ENCODE results near the gene SPP2. TPM values are rescaled to one million over a fixed set of nuclear protein-coding genes. Genes with fewer than 3 reads are reported as not detected.

SPP2 gene
- total RNA-seq, 1 experiment from 2014 or later = not detected

DNA sequence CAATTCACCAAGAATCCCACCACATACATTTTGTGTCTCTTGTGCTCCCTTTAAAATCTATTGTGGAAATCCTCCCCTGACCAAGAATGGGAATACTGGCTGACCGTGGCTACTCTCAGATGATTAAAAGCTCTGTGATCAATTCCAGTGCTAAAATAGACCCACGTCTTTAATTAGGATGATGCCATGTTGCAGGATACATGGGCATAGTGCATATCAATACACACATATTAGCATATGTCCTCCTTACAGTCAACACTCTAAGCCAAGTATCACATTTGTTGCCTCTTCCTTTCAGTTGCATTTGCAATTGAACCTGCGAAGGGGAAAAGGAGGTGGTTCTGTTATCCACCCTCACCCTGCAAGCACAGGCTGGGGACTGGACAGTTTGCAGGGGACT, 41.8 kb downstream of the SPP2 start:
- DNase-seq (ENCODE audit: low spot score) = no peak
- H3K27ac Mint-ChIP-seq = no peak overlapping the region
- no peak for ATAC-seq
- TF ChIP-seq, protein P1, sequence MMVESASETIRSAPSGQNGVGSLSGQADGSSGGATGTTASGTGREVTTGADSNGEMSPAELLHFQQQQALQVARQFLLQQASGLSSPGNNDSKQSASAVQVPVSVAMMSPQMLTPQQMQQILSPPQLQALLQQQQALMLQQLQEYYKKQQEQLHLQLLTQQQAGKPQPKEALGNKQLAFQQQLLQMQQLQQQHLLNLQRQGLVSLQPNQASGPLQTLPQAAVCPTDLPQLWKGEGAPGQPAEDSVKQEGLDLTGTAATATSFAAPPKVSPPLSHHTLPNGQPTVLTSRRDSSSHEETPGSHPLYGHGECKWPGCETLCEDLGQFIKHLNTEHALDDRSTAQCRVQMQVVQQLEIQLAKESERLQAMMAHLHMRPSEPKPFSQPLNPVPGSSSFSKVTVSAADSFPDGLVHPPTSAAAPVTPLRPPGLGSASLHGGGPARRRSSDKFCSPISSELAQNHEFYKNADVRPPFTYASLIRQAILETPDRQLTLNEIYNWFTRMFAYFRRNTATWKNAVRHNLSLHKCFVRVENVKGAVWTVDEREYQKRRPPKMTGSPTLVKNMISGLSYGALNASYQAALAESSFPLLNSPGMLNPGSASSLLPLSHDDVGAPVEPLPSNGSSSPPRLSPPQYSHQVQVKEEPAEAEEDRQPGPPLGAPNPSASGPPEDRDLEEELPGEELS (CRISPR knock-in tag; IDR thresholded peaks at IDR 0.05) = no peak
- TF ChIP-seq NR2C2 (CRISPR knock-in tag; IDR thresholded peaks at IDR 0.05) (no peak), IRF2 (CRISPR knock-in tag; IDR thresholded peaks at IDR 0.05; ENCODE audit: borderline replicate concordance, low read depth) (no peak), JAZF1 (CRISPR knock-in tag; IDR thresholded peaks at IDR 0.05) (no peak), OVOL2 (CRISPR knock-in tag; IDR thresholded peaks at IDR 0.05; ENCODE audit: borderline replicate concordance) (no peak)
- no peaks in the 10 kb centered on the region for H3K27me3 Mint-ChIP-seq (ENCODE audit: low read depth)
- H3K36me3 Mint-ChIP-seq = peaks cover 8% of the 10 kb centered on the region
- CTCF ChIA-PET = interaction anchor here (1.4 kb wide), 1 partner anchor 10 kb away, joined by 4 read pairs; no protein-coding TSS in a partner anchor
- POLR2A ChIA-PET = no interaction called here
- peaks cover 26% of the 10 kb centered on the region for H3K9me3 Mint-ChIP-seq
- H3K4me3 Mint-ChIP-seq = no peak overlapping the region
- H3K4me1 Mint-ChIP-seq = peaks cover 13% of the 10 kb centered on the region

DNA sequence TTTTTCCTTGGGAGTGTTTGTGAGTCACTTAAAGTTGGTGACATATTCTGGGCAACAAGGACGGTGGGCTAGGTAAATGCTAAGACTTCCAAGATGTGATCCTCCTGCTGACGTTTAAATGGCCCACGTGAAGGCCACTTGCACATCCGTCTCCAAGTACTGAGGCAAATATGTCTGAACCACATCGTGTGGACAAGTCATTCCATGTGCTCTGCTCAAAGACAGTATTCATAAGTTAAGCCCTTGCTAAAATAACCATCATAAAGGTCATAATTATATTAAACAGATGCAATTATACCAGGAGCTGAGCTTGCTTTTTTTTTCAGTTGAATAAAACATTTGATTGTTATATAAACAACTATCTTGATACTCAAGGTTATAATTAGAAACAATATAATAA, 44.8 kb downstream of the SPP2 start:
- Mint-ChIP-seq H3K36me3 (no peaks in the 10 kb centered on the region), H3K4me1 (peaks cover 13% of the 10 kb centered on the region), H3K4me3 (no peak overlapping the region), H3K9me3 (no peaks in the 10 kb centered on the region), H3K27ac (no peak overlapping the region), H3K27me3 (ENCODE audit: low read depth) (no peaks in the 10 kb centered on the region)
- ChIA-PET POLR2A (no interaction called here), CTCF (no interaction called here)
- DNase-seq (ENCODE audit: low spot score) (no peak), ATAC-seq (no peak)
- TF ChIP-seq, protein P2, sequence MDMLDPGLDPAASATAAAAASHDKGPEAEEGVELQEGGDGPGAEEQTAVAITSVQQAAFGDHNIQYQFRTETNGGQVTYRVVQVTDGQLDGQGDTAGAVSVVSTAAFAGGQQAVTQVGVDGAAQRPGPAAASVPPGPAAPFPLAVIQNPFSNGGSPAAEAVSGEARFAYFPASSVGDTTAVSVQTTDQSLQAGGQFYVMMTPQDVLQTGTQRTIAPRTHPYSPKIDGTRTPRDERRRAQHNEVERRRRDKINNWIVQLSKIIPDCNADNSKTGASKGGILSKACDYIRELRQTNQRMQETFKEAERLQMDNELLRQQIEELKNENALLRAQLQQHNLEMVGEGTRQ (CRISPR knock-in tag; IDR thresholded peaks at IDR 0.05) = no peak
- TF ChIP-seq ZNF317 (CRISPR knock-in tag; IDR thresholded peaks at IDR 0.05; ENCODE audit: borderline replicate concordance, low read depth) (no peak), SMAD3 (CRISPR knock-in tag; IDR thresholded peaks at IDR 0.05; ENCODE audit: borderline replicate concordance) (no peak), JAZF1 (CRISPR knock-in tag; IDR thresholded peaks at IDR 0.05) (no peak), ZNF219 (CRISPR knock-in tag; IDR thresholded peaks at IDR 0.05; ENCODE audit: borderline replicate concordance) (no peak)
- TF ChIP-seq, protein P3, sequence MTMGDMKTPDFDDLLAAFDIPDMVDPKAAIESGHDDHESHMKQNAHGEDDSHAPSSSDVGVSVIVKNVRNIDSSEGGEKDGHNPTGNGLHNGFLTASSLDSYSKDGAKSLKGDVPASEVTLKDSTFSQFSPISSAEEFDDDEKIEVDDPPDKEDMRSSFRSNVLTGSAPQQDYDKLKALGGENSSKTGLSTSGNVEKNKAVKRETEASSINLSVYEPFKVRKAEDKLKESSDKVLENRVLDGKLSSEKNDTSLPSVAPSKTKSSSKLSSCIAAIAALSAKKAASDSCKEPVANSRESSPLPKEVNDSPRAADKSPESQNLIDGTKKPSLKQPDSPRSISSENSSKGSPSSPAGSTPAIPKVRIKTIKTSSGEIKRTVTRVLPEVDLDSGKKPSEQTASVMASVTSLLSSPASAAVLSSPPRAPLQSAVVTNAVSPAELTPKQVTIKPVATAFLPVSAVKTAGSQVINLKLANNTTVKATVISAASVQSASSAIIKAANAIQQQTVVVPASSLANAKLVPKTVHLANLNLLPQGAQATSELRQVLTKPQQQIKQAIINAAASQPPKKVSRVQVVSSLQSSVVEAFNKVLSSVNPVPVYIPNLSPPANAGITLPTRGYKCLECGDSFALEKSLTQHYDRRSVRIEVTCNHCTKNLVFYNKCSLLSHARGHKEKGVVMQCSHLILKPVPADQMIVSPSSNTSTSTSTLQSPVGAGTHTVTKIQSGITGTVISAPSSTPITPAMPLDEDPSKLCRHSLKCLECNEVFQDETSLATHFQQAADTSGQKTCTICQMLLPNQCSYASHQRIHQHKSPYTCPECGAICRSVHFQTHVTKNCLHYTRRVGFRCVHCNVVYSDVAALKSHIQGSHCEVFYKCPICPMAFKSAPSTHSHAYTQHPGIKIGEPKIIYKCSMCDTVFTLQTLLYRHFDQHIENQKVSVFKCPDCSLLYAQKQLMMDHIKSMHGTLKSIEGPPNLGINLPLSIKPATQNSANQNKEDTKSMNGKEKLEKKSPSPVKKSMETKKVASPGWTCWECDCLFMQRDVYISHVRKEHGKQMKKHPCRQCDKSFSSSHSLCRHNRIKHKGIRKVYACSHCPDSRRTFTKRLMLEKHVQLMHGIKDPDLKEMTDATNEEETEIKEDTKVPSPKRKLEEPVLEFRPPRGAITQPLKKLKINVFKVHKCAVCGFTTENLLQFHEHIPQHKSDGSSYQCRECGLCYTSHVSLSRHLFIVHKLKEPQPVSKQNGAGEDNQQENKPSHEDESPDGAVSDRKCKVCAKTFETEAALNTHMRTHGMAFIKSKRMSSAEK (CRISPR knock-in tag; IDR thresholded peaks at IDR 0.05; ENCODE audit: borderline replicate concordance) = no peak

DNA sequence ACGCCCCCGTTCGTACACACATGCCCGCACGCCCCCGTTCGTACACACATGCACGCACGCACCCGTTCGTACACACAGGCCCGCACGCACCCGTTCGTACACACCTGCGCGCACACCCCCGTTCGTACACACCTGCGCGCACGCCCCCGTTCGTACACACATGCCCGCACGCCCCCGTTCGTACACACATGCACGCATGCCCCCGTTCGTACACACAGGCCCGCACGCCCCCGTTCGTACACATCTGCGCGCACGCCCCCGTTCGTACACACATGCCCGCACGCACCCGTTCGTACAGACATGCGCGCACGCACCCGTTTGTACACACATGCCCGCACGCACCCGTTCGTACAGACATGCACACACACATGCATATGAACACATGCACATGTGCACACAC, 45.7 kb downstream of the SPP2 start:
- TF ChIP-seq CBFB (CRISPR knock-in tag; IDR thresholded peaks at IDR 0.05; ENCODE audit: low read depth) (no peak), NFYB (CRISPR knock-in tag; conservative IDR thresholded peaks at IDR 0.05; ENCODE audit: low read depth) (no peak), ZNF138 (CRISPR knock-in tag; conservative IDR thresholded peaks at IDR 0.05) (no peak), KAT7 (CRISPR knock-in tag; IDR thresholded peaks at IDR 0.05; ENCODE audit: borderline replicate concordance) (no peak), TCF7 (CRISPR knock-in tag; IDR thresholded peaks at IDR 0.05; ENCODE audit: low read depth) (no peak), ZNF219 (CRISPR knock-in tag; IDR thresholded peaks at IDR 0.05; ENCODE audit: borderline replicate concordance) (no peak)
- no peak overlapping the region for H3K4me3 Mint-ChIP-seq
- POLR2A ChIA-PET = no interaction called here
- H3K36me3 Mint-ChIP-seq = no peaks in the 10 kb centered on the region
- no peaks in the 10 kb centered on the region for H3K27me3 Mint-ChIP-seq (ENCODE audit: low read depth)
- peaks cover 13% of the 10 kb centered on the region for H3K4me1 Mint-ChIP-seq
- DNase-seq (ENCODE audit: low spot score) = no peak
- CTCF ChIA-PET = no interaction called here
- no peaks in the 10 kb centered on the region for H3K9me3 Mint-ChIP-seq
- ATAC-seq = no peak
- H3K27ac Mint-ChIP-seq = no peak overlapping the region

Measured in WTC11 (cell line).